Measurements from ENCODE around the gene PCGF6. TPM values are rescaled to one million over a fixed set of nuclear protein-coding genes. Genes with fewer than 3 reads are reported as not detected.

Gene PCGF6
- total RNA-seq, 1 experiment from 2014 or later = 19.2 TPM

DNA sequence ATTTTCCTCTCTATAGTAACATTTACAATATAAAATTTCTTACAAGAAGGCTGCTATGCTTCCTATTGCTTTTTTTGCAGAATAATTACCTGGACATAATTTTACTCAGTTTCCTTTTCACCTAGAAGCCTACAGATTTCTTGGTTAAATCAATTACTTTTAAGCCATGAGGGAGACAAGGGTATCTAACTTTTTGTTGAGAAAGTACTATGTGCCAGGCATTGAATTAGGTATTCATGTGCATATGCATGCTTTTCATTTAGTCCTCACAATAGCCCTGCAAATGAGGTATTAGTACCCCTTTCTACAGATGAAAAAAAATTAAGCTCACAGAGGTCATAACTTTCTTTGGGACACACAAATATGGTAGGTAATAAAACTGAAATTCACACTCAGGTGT lies 16.4 kb downstream of the PCGF6 start:
- Mint-ChIP-seq H3K9me3 (no peaks in the 10 kb centered on the region), H3K36me3 (peaks cover 45% of the 10 kb centered on the region), H3K4me1 (no peaks in the 10 kb centered on the region), H3K4me3 (no peak overlapping the region), H3K27ac (no peak overlapping the region), H3K27me3 (ENCODE audit: low read depth) (no peaks in the 10 kb centered on the region)
- ChIA-PET CTCF (interaction anchor here (1.0 to 1.2 kb wide), 4 partner anchors 25 to 499 kb away, joined by 3 to 4 read pairs (median 3); partner anchors contain the start of gene INA), POLR2A (interaction anchor here (0.6 kb wide), 1 partner anchor 42 kb away, joined by 3 read pairs; no protein-coding TSS in a partner anchor)
- ATAC-seq (no peak), DNase-seq (ENCODE audit: low spot score) (no peak)
- TF ChIP-seq, protein P1, sequence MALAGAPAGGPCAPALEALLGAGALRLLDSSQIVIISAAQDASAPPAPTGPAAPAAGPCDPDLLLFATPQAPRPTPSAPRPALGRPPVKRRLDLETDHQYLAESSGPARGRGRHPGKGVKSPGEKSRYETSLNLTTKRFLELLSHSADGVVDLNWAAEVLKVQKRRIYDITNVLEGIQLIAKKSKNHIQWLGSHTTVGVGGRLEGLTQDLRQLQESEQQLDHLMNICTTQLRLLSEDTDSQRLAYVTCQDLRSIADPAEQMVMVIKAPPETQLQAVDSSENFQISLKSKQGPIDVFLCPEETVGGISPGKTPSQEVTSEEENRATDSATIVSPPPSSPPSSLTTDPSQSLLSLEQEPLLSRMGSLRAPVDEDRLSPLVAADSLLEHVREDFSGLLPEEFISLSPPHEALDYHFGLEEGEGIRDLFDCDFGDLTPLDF (CRISPR knock-in tag; IDR thresholded peaks at IDR 0.05) = no peak
- TF ChIP-seq MXD4 (CRISPR knock-in tag; IDR thresholded peaks at IDR 0.05; ENCODE audit: borderline replicate concordance) (no peak), NR1H2 (CRISPR knock-in tag; IDR thresholded peaks at IDR 0.05) (no peak), SMAD3 (CRISPR knock-in tag; IDR thresholded peaks at IDR 0.05; ENCODE audit: borderline replicate concordance) (no peak)
- TF ChIP-seq, protein P2, sequence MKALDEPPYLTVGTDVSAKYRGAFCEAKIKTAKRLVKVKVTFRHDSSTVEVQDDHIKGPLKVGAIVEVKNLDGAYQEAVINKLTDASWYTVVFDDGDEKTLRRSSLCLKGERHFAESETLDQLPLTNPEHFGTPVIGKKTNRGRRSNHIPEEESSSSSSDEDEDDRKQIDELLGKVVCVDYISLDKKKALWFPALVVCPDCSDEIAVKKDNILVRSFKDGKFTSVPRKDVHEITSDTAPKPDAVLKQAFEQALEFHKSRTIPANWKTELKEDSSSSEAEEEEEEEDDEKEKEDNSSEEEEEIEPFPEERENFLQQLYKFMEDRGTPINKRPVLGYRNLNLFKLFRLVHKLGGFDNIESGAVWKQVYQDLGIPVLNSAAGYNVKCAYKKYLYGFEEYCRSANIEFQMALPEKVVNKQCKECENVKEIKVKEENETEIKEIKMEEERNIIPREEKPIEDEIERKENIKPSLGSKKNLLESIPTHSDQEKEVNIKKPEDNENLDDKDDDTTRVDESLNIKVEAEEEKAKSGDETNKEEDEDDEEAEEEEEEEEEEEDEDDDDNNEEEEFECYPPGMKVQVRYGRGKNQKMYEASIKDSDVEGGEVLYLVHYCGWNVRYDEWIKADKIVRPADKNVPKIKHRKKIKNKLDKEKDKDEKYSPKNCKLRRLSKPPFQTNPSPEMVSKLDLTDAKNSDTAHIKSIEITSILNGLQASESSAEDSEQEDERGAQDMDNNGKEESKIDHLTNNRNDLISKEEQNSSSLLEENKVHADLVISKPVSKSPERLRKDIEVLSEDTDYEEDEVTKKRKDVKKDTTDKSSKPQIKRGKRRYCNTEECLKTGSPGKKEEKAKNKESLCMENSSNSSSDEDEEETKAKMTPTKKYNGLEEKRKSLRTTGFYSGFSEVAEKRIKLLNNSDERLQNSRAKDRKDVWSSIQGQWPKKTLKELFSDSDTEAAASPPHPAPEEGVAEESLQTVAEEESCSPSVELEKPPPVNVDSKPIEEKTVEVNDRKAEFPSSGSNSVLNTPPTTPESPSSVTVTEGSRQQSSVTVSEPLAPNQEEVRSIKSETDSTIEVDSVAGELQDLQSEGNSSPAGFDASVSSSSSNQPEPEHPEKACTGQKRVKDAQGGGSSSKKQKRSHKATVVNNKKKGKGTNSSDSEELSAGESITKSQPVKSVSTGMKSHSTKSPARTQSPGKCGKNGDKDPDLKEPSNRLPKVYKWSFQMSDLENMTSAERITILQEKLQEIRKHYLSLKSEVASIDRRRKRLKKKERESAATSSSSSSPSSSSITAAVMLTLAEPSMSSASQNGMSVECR (CRISPR knock-in tag; IDR thresholded peaks at IDR 0.05; ENCODE audit: borderline replicate concordance) = no peak
- TF ChIP-seq, protein P3, sequence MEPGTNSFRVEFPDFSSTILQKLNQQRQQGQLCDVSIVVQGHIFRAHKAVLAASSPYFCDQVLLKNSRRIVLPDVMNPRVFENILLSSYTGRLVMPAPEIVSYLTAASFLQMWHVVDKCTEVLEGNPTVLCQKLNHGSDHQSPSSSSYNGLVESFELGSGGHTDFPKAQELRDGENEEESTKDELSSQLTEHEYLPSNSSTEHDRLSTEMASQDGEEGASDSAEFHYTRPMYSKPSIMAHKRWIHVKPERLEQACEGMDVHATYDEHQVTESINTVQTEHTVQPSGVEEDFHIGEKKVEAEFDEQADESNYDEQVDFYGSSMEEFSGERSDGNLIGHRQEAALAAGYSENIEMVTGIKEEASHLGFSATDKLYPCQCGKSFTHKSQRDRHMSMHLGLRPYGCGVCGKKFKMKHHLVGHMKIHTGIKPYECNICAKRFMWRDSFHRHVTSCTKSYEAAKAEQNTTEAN (CRISPR knock-in tag; IDR thresholded peaks at IDR 0.05) = no peak
- TF ChIP-seq, protein P4, sequence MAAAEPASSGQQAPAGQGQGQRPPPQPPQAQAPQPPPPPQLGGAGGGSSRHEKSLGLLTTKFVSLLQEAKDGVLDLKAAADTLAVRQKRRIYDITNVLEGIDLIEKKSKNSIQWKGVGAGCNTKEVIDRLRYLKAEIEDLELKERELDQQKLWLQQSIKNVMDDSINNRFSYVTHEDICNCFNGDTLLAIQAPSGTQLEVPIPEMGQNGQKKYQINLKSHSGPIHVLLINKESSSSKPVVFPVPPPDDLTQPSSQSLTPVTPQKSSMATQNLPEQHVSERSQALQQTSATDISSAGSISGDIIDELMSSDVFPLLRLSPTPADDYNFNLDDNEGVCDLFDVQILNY (CRISPR knock-in tag; IDR thresholded peaks at IDR 0.05) = no peak
- TF ChIP-seq, protein P5, sequence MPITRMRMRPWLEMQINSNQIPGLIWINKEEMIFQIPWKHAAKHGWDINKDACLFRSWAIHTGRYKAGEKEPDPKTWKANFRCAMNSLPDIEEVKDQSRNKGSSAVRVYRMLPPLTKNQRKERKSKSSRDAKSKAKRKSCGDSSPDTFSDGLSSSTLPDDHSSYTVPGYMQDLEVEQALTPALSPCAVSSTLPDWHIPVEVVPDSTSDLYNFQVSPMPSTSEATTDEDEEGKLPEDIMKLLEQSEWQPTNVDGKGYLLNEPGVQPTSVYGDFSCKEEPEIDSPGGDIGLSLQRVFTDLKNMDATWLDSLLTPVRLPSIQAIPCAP (CRISPR knock-in tag; IDR thresholded peaks at IDR 0.05) = no peak

DNA sequence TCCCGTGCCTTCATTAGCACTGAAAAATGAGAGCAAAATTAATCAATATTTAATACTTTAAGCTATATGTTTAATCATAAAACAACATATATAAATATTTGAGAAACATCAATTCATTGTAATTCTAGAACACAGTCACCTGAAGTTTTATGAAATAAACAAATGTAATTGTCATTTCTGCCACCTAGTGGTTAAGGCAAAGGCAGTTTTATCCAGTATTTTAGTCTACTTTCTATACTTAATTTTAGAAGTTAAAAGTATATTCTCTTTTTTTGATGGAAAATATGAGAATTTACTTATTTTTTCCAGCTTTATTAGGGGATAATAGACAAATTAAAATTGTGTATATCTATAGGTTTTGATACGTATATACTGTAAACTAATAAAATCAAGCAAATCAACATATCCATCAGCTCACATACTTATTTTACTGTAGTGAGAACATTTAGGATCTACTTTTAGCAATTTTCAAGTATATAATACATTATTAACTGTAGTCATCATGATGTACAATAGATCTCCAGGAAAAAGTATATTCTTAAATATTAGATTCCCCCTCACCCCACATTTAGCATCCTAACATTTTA lies 16.9 kb downstream of the PCGF6 start:
- H3K4me3 Mint-ChIP-seq = no peak overlapping the region
- CTCF ChIA-PET = interaction anchor here (0.5 to 1.2 kb wide), 5 partner anchors 25 to 499 kb away, joined by 3 to 4 read pairs (median 3); partner anchors contain the start of gene INA
- POLR2A ChIA-PET = interaction anchor here (0.6 kb wide), 1 partner anchor 41 kb away, joined by 3 read pairs; no protein-coding TSS in a partner anchor
- H3K4me1 Mint-ChIP-seq = no peaks in the 10 kb centered on the region
- ATAC-seq (no peak), DNase-seq (ENCODE audit: low spot score) (no peak)
- no peaks in the 10 kb centered on the region for H3K27me3 Mint-ChIP-seq (ENCODE audit: low read depth)
- peaks cover 42% of the 10 kb centered on the region for H3K36me3 Mint-ChIP-seq
- no peak overlapping the region for H3K27ac Mint-ChIP-seq
- H3K9me3 Mint-ChIP-seq = no peaks in the 10 kb centered on the region
- TF ChIP-seq CREB1 (CRISPR knock-in tag; IDR thresholded peaks at IDR 0.05) (no peak), IRF2 (CRISPR knock-in tag; IDR thresholded peaks at IDR 0.05; ENCODE audit: borderline replicate concordance, low read depth) (no peak), TP53 (CRISPR knock-in tag; IDR thresholded peaks at IDR 0.05) (no peak), NFE2L1 (CRISPR knock-in tag; IDR thresholded peaks at IDR 0.05) (no peak), NFATC4 (CRISPR knock-in tag; IDR thresholded peaks at IDR 0.05) (no peak), FOXP1 (CRISPR knock-in tag; IDR thresholded peaks at IDR 0.05; ENCODE audit: borderline replicate concordance) (no peak)
- TF ChIP-seq, protein P1 (CRISPR knock-in tag; IDR thresholded peaks at IDR 0.05) = no peak
- TF ChIP-seq, protein P6, sequence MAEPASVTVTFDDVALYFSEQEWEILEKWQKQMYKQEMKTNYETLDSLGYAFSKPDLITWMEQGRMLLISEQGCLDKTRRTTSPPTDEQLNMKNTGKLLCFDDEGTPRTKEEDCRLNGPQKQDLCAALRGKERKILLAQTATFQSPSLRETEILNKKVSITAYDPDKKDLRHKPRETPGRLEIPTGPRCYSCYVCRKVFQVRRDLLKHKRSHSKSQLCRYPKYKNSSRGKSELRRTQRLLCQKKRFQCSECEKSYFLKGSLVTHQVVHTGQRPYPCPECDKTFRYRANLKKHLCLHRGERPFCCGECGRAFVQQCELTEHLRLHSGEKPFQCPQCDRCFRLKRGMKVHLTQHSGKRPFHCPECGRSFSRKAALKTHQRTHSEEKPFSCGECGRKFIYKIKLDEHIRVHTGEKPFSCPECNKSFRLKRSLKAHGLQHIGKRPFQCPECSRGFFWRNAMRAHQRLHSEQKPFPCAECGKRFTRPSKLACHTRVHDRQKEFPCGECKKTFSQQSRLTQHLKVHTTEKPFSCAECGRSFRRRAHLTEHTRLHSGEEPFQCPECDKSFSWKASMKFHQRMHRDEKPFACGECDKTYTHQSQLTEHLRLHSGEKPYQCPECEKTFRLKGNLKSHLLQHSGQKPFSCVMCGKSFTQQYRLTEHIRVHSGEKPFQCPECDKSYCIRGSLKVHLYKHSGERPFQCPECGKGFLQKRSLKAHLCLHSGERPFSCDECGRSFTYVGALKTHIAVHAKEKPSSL (CRISPR knock-in tag; conservative IDR thresholded peaks at IDR 0.05) = no peak
- TF ChIP-seq, protein P7, sequence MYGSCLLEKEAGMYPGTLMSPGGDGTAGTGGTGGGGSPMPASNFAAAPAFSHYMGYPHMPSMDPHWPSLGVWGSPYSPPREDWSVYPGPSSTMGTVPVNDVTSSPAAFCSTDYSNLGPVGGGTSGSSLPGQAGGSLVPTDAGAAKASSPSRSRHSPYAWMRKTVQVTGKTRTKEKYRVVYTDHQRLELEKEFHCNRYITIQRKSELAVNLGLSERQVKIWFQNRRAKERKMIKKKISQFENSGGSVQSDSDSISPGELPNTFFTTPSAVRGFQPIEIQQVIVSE (CRISPR knock-in tag; IDR thresholded peaks at IDR 0.05; ENCODE audit: borderline replicate concordance) = no peak
- TF ChIP-seq, protein P5 (CRISPR knock-in tag; IDR thresholded peaks at IDR 0.05) = no peak
- TF ChIP-seq, protein P8, sequence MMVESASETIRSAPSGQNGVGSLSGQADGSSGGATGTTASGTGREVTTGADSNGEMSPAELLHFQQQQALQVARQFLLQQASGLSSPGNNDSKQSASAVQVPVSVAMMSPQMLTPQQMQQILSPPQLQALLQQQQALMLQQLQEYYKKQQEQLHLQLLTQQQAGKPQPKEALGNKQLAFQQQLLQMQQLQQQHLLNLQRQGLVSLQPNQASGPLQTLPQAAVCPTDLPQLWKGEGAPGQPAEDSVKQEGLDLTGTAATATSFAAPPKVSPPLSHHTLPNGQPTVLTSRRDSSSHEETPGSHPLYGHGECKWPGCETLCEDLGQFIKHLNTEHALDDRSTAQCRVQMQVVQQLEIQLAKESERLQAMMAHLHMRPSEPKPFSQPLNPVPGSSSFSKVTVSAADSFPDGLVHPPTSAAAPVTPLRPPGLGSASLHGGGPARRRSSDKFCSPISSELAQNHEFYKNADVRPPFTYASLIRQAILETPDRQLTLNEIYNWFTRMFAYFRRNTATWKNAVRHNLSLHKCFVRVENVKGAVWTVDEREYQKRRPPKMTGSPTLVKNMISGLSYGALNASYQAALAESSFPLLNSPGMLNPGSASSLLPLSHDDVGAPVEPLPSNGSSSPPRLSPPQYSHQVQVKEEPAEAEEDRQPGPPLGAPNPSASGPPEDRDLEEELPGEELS (CRISPR knock-in tag; IDR thresholded peaks at IDR 0.05) = no peak
